Nephron progenitor cell (in vitro differentiated cells): ENCODE data around the gene MPPE1.
A peak's percentile ranks its signal among the peaks of the same experiment; 100 is the strongest.

Experiments used
- DNase-seq: peaks from one replicate; pipeline ENCODE4 v3.0.0; 2021
- H3K27ac Mint-ChIP-seq: 2 replicates; pipeline ENCODE4 v1.8.0; 2021; ENCODE audit warnings: mild to moderate bottlenecking, moderate library complexity, mixed read lengths
- H3K27me3 Mint-ChIP-seq: 2 replicates; pipeline ENCODE4 v1.8.0; 2021; ENCODE audit warnings: mild to moderate bottlenecking, low read depth, mixed read lengths; ENCODE audit not compliant: poor library complexity
- H3K36me3 Mint-ChIP-seq: 2 replicates; pipeline ENCODE4 v1.8.0; 2021; ENCODE audit warnings: low read depth, mixed read lengths
- H3K4me1 Mint-ChIP-seq: 2 replicates; pipeline ENCODE4 v1.8.0; 2021; ENCODE audit warnings: mixed read lengths
- H3K4me3 Mint-ChIP-seq: 2 replicates; pipeline ENCODE4 v1.8.0; 2021; ENCODE audit warnings: mild to moderate bottlenecking, moderate library complexity, mixed read lengths
- H3K9me3 Mint-ChIP-seq: 2 replicates; pipeline ENCODE4 v1.8.0; 2021; ENCODE audit warnings: mild to moderate bottlenecking, moderate library complexity, mixed read lengths
- TF ChIP-seq, protein P1 (sequence below): fragments of 200-600 bp; sonication (generic); IDR thresholded peaks from 2 replicates; pipeline ENCODE4 v1.5.0; 2021; ENCODE audit warnings: antibody characterized with exemption

MPPE1 gene

DNA sequence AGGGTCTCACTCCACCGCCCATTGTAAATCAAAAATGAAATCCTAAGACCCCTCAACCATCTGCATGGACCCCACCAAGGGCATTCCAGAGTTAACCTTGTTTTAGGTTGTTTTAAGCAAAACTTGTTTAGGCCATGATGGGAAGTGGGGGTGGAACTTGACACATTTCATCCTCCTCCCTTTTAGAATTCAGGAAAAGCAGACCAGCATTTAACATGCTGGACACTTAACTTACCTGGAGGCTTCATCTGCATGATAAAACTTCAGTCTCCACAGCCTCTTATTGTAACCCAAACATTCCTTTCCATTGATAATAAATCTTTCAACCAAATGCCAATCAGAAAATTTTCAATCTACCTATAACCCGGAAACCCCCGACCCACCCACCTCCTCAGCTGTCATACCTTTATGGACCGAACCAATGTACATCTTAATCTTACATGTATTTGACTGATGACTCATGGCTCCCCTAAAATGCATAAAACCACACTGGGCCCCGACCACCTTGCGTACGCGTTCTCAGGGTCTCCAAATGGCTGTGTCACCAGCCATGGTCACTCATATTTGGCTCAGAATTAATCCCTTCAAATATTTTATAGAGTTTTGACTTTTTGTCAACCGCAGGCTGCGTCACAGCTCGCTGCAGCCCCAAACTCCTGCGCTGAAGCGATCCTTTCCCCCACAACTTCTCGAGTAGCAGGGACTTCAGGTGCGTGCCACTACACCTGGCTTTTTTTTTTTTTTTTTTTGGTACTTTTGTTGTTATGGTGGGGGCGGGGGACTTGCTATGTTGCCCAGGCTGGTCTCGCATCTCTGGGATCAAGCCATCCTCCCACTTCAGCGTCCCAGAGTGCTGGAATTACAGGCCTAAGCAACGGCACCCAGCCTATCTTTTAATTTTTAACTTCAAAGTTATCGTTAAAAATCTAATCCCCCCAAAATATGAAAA is 917 bp downstream of the MPPE1 start:
- DNase-seq = no peak
- H3K36me3 Mint-ChIP-seq = no peaks in the 10 kb centered on the region
- H3K4me1 Mint-ChIP-seq = peaks cover 22% of the 10 kb centered on the region
- TF ChIP-seq, protein P1, sequence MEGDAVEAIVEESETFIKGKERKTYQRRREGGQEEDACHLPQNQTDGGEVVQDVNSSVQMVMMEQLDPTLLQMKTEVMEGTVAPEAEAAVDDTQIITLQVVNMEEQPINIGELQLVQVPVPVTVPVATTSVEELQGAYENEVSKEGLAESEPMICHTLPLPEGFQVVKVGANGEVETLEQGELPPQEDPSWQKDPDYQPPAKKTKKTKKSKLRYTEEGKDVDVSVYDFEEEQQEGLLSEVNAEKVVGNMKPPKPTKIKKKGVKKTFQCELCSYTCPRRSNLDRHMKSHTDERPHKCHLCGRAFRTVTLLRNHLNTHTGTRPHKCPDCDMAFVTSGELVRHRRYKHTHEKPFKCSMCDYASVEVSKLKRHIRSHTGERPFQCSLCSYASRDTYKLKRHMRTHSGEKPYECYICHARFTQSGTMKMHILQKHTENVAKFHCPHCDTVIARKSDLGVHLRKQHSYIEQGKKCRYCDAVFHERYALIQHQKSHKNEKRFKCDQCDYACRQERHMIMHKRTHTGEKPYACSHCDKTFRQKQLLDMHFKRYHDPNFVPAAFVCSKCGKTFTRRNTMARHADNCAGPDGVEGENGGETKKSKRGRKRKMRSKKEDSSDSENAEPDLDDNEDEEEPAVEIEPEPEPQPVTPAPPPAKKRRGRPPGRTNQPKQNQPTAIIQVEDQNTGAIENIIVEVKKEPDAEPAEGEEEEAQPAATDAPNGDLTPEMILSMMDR = no peak
- no peaks in the 10 kb centered on the region for H3K9me3 Mint-ChIP-seq
- peaks cover 2% of the 10 kb centered on the region for H3K27me3 Mint-ChIP-seq
- peak overlapping the region; percentile 91 for H3K4me3 Mint-ChIP-seq
- H3K27ac Mint-ChIP-seq = peak overlapping the region; percentile 51

DNA sequence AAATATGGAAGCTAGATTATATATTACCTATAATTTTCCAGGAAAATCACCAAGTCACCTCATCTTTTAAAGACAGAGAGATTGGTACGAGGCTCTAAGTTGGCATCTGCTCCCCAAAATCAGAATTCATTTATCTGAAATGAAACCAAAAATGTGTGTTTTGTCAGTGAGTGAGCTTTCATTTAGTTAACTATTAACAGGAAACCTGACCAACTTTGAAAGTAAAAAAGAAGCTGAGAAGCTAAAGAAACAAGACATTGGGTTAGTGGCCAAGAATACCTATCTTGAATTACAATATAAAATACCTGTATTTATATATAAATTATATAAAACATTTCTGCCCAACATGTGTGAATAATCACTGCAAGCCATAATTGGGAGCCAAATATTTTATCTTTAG is 1.9 kb downstream of the MPPE1 start:
- Mint-ChIP-seq H3K4me3 (no peak overlapping the region), H3K27ac (no peak overlapping the region), H3K9me3 (no peaks in the 10 kb centered on the region), H3K36me3 (peaks cover 6% of the 10 kb centered on the region), H3K27me3 (peaks cover 2% of the 10 kb centered on the region), H3K4me1 (peaks cover 28% of the 10 kb centered on the region)
- no peak for DNase-seq
- TF ChIP-seq, protein P1 = no peak

DNA sequence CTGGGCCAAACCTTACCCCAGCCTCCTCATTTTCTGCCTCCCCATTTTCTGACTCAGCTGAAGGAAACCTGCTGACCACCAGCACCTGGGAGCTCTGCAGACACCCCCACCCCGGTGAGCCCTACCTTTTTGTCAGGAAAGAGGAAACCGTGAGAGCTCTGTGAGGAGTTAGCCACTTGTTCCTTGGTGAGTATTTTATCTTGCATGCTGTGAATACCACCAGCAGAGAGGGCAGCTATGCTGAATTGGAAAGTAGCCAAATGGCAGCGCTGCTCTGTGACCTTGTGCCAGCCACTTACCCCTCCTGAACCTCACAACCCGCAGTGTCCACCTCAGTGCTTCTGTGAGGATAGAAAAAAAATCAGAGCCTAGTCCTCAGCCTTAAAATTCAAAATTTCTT is 2.5 kb downstream of the MPPE1 start:
- Mint-ChIP-seq H3K4me3 (no peak overlapping the region), H3K27me3 (no peaks in the 10 kb centered on the region), H3K36me3 (peaks cover 6% of the 10 kb centered on the region), H3K9me3 (no peaks in the 10 kb centered on the region), H3K27ac (peak overlapping the region; percentile 32), H3K4me1 (peaks cover 28% of the 10 kb centered on the region)
- TF ChIP-seq, protein P1 = no peak
- no peak for DNase-seq

DNA sequence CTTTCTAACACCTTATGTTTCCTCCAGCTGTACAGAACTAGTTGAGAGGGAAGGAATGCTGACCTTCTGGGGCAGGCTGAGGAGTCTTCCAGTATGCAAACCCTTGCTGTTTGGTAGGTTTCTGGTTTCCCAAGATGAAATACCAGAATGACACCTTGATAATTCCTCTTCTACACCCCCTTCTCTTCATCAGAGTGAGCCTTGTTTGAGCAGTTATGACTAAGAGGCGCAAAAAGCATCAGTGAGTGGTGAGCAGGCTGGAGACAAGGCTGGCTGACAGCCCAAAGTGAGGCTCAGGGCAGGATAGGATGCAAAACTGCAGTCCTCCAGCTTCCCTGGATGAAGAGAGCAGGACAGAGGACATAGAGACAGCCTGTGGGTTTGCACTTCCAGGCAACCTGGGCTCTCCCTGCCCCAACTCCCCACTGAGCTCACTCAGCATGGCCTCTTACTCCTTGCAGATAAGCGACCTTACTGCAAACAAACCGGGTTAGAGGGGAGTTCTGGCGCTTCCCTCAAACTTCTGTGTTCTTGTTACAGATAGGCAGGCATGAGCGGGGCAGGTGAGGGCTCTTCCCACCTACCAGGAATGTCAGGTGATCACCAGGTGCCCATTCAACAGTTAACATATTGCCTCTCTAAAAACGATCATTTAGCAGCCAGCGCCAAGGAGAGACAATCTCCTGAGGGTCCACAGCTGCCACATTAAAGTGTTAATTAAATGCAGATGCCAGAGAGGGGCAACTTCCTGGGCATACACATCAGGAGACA is 5.4 kb downstream of the MPPE1 start:
- peaks cover 10% of the 10 kb centered on the region for H3K36me3 Mint-ChIP-seq
- H3K27me3 Mint-ChIP-seq = peaks cover 4% of the 10 kb centered on the region
- TF ChIP-seq, protein P1 = no peak
- no peak overlapping the region for H3K4me3 Mint-ChIP-seq
- DNase-seq = no peak
- no peak overlapping the region for H3K27ac Mint-ChIP-seq
- H3K4me1 Mint-ChIP-seq = peaks cover 20% of the 10 kb centered on the region
- H3K9me3 Mint-ChIP-seq = no peaks in the 10 kb centered on the region

DNA sequence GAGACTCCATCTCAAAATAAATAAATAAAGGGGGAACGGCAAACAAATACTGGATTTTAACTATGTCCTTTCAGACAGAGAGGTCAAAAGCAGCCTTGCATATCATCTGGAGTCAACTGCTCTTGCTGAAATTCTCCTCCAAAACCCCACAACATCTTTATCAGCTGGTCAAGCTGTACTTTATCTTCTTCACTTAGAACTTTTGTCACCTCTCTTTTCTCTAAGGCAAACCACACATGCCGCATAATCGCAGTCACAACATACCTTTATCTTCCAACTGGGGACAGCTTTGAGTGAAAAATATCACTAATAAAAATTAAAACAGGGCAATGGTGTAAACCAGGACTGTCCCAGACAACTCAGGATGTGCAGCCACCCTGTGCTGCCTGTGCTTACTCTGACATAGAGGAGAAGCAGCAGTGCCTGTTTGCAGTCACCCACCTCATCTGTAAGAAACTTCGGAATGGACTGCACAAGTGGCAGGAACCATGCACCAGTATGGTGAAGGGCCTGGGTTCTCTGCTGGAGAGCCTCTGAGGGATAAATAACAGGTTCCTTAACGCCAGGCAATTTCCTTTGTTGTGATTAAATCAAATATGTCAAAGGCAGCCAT is 6.2 kb downstream of the MPPE1 start:
- Mint-ChIP-seq H3K36me3 (peaks cover 10% of the 10 kb centered on the region), H3K4me3 (no peak overlapping the region), H3K27me3 (peaks cover 4% of the 10 kb centered on the region), H3K27ac (no peak overlapping the region), H3K4me1 (peaks cover 12% of the 10 kb centered on the region), H3K9me3 (no peaks in the 10 kb centered on the region)
- TF ChIP-seq, protein P1 = no peak
- no peak for DNase-seq
